HG02852 (cell line): ENCODE results near the gene CMTM7.
A peak's percentile ranks its signal among the peaks of the same experiment; 100 is the strongest.

Experiments
- ATAC-seq: cut with Tn5 transposase; IDR thresholded peaks from one replicate; pipeline ENCODE4 v1.9.1; 2021; ENCODE audit warnings: mild to moderate bottlenecking, moderate library complexity; ENCODE audit not compliant: unreplicated experiment

Gene CMTM7

DNA sequence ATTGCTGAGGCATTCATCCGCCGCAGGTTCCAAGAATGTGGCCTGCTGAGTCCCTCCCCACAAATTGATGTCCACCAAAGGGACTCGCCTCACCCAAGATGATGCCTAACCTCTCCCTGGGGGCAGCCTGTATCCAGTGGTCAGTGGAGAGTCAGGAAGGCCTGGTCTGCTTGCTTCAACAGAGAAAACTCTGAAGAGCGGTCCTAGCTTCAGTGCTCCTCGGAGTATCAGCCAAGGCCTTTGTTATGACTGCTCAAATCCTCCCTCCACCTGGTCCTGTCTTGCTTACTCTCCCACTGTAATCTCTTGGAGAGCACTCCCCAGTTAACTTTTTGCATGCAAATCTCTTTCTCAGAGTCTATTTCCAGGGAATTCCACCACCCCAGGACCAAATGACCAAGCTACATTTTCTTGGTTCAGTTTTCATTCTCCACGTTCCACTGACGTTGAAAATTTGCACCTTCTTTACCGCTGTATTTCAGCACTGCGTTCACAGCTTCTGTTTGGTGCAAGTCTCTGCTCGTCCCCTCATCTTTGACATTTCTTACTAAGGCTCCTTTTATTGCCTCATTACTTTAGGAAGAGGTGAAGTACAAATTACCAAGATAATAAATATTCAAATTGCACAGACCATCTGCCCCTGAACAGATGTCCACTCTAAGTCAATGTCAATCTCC, 22.3 kb downstream of the CMTM7 start:
- no peak for ATAC-seq

DNA sequence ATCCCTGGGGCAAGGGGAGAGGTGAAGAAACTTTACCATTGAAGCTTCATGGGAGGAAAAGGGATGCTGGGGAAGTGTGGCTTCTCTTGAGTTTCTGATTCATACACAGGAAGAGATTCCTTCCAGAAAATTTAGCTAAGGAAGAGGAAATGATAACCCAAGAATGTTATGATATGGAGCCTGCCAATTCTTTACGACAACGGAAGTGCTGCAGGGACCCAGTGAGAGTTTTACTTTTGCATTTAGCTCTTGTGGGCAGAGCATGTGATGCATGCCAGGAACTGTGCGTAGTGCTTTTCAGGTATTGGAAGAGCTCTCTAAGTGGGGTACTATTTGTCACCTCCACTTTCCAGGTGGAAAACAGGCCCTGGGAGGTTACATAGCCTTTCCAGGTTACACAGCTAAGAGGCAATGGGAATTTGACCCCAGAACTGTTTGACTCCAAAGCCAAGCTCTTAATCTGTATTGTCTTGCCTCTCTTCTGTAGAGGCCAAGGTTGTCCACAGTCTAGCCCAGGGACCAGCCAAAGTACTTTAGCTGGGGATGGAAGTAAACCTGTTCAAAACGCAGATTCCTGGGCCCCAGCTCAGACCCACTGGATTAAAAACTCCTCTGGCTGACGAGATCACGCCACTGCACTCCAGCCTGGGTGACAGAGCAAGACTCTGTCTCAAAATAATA, 23.0 kb downstream of the CMTM7 start:
- peak; percentile 70 for ATAC-seq

DNA sequence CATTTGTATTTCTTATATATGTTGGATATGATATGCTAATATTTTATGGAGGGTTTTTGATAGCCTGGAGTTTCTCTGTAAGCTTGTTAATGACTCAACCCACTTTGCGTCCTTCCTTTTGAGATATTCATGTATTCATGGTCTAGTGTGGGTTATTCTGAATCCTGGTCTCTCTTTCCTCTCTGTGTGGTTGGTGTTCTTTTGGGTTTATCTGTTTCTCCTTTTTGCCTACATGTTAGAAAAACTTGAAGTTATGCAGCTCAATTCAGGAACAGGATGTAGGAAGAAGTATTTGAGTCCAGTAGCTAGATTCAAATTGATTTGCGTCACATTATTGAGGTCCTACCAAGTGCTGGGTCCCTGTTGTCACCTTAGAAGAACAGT, 28.1 kb downstream of the CMTM7 start:
- no peak for ATAC-seq

DNA sequence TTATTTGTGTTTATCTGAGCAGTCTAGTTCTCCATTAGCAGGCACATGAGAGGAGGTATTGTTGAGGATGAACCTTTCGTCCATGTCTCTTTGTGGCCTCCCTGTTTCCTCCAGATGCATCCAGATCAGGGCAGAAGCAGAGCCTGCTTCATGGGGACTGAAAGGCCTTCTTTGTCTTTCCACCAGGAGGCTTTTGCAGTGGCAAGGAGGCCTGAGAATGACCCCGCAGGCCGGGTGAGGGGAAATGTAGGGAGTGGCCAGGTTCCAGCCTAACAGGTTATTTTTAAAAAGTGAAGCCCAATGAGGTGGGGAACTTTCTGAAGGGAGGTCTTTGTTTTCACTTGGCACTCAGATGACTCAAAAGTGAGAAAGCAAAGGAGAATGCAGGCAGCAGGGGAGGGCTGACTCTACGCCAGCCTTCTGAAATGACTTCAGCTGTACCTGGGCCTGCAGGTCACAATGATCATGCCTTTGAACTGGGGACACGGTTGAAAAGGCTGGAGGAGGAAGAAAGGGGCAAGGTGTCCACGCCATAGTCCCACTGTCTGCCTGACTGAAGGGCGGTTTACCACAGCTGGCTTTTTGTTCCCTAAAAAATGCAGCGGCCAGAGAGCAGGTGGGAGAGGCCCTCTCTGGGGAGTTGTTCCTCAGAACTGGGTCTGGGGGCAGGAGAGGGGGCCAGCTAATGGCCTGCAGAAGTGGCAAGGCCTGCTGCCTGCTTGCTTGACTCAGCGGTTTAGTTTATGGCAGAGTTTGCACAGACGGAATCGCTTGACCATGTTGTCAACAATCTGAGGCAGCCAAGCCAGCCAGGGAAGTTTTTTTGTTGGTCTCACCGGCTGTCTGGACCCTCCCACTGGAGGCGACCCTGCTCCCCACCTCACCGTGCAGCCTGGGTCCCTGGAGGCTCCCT, 28.7 kb downstream of the CMTM7 start:
- ATAC-seq = peak; percentile 83

DNA sequence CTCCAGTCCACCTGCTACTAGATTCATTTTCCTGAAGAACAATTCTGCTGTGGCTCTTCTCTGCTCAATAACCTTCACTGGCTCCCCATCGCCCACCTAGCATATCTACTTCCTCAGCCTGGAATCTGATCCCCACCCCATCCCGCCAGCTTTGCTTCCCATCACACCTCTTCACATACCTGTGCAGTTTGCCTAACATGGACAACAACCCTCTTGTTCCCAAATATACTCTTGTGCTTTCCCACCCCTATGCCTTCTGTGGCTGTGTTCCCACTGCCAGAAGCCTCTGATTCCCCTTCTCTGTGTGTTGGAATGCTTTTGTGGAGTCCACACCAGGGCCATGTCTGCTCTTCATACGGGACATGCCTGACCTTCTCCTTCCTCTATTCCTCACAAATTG, 29.5 kb downstream of the CMTM7 start:
- no peak for ATAC-seq

DNA sequence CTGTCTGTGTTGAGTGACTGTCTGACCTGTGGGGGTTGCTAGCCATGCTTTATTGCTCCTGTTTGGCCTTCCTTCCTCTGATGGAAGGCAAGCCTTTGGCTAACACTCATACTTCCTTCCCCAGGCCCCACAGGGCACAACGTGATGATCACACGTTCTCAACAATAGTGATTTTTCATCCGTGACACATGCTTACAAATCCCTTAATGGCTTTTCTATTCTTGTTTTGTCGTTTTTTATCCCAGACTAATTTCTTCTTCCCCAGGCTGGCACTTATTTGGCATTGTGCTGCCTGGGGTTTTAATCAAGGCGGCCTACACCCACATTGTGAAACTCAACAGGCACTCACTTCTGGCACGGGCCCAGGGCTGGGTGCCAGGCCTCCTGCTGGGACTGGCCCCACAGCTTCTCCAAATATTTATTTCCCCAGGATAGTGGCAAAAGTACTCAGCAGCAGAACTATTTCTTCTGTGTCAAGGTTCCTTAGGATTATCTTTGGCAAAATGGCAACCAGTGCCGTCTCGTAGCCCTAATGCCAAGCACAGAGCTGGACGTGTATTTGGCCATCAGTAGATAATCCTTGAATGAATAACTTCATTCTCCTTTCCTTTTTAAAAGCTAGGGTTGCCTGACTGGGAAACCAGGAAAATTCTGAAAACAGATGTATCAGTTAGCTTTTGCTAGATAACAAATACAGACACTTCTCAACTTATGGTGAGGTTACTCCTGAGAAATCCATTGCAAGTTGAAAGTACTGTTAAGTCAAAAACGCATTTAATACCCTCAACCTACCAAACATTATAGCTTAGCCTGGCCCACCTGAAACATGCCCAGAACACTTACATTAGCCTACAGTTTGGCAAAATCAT, 30.6 kb downstream of the CMTM7 start:
- ATAC-seq = no peak

DNA sequence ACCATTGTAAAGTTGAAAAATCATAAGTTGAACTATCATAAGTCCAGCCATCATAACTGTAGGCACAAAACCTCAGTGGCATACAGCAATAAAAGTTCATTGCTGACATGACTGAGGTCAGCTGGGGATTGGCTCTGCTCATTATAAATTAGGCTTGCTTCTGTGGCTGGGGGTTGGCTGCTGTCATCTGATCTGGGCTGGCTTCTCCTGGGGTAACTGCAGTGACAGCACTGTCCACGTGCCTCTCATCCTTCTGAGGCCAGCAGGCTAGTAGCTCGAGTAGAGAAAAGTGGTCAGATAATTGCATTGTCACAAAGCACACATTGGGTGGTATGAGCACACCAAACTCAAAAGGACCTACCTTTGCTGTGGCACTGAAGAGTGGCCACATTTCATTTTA, 31.3 kb downstream of the CMTM7 start:
- no peak for ATAC-seq

DNA sequence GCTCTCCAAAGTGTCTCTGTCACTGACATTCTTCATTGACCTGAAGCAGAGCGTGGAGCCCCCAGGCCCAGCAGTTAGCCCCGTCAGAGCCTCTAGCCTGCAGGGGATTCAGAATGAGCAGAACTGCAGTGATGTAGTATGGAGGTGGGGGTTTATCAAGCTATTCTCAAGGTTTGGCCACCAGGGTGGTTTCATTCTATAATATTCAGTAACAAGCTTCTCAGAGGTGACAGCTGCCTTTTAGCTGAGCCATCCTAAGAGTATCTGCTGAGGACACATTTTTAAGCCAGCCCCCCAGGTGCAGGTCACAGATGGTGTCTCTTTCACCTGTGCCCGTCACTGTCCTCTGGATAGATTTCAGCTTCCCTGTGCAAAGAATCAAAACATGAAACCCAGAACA, 31.9 kb downstream of the CMTM7 start:
- ATAC-seq = no peak

DNA sequence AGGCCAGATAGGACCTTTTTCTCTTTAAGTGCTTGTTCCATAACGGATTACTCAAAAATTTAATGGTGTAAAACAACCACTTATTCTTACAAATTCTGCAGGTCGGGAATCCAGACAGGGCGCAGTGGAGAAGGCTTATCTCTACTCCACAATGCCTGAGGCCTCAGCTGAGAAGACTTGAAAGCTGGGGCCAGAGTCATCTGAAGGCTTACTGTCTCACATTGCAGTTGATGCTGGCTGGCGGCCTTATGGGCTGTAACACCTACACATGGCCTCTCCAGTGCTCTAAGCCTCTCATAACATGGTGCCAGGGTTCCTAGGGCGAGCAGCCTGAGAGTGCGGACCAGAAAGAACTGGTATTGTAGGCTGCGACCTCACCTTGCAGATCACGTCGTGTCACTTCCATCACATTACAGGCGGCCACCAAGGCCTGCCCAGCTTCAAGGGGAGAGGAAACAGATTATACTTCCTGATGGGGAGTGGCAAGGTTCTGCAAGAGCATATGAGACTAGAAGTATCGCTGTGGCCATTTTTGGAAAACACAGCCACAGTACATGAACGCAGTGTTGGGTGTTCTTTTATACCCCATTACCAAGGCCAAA, 32.4 kb downstream of the CMTM7 start:
- ATAC-seq = no peak

DNA sequence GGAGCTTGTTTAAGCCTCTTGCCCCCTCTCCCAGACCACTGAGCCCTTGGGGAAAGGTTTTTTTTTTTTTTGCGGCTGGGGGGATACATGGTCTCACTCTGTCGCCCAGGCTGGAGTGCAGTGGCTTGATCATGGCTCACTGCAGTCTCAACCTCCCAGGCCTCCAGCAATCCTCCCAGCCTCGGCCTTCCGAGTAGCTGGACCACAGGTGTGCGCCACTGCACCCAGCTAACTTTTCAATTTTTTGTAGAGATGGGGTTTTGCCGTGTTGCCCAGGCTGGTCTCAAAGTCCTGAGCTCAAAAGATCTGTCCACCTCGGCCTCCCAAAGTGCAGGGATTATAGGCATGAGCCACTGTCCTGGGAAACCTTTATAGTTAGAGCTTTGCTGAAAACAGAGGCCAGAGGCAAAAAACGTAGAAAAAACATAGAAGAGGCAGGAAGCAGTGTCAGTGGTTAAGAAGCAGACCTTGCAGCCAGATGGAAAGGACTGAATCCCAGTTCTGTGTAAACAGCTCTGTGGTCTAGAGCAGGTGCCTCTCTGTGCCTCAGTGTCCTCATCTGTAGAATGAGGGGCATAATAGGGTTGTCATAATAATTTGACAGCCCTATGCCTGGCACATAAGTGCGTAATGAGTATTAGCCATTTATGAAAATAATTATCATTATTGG, 33.1 kb downstream of the CMTM7 start:
- no peak for ATAC-seq

DNA sequence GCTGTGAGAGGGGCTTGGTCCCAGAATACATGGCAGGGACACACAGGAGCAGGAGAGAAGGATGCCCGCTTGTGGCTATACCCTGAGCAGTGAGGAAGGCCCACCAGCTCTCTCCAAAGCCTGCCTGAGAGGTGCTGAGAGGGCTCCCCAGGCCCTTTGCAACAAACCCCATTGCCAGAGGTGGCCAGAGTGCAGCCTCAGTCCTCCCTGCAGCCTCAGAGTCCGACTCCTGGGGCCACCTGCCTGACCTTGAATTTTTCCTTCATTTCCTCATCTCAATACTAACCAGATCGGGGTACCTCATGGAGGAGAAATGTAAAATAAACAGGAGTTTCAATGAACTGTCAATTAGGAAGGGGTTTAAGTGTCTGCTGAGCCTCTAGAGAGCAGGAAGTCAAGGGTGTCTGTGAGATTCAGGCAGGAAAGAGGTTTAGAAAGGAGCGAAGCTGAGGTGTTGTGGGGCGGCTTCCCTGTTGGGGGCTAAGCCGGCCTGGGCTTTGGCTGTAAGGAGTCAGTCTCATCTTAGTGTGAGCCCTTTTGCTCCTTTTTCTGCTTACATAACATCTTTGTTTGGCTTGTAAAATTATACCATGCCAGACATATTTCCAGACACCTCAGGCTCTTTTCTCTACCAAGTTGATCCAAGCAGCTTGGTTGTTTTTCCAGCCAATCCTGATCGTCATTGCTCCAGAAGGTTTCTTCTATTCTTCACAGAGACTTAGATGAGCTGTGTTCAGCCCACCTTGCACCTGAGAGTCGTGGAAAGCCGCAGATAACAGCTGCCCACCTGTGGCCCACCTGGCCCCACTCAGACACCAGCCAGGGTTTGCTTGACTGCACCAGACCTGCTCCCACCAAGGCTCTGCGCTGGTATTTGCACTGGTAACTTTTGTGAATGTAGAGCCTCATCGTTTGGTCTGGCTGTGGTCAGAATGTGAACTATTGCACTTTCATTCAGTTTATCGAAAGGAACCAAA, 36.7 kb downstream of the CMTM7 start:
- peak; percentile 70 for ATAC-seq

DNA sequence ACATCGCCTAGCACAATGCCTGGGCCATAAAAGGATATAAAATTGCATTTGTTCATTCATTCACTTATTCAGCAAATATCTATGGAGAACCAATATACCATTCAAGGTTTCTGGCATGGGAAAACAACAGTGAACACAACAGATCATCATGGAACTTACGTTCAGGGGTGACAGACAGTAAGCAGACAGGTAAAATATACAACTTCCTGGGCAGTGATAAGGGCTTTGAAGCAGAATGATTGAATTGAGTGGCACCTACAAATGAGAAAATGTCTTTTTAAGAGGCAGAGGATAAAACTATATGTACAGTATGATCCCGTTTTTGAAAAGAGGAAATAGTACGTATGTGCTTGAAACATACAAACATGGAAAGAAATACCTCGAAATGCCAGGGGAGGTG, 39.2 kb downstream of the CMTM7 start:
- ATAC-seq = no peak

DNA sequence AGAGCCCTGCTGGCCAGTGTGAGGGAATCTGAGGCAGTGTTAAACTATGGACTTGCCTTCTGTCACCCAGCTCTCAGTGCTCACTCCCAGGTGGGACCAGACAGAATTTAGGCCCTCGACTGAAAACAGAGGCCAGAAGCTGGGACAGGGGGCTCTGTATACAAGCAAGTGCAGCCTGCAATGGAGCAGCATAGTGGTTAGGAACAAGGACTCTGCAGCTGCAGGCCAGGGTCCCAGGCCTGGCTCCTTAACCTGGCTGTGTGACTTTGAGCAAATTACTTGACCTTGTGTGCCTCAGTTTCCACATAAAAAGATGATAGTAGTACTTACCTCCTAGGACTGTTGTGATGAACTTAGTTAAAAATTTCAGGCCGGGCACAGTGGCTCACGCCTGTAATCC, 39.8 kb downstream of the CMTM7 start:
- ATAC-seq = no peak

DNA sequence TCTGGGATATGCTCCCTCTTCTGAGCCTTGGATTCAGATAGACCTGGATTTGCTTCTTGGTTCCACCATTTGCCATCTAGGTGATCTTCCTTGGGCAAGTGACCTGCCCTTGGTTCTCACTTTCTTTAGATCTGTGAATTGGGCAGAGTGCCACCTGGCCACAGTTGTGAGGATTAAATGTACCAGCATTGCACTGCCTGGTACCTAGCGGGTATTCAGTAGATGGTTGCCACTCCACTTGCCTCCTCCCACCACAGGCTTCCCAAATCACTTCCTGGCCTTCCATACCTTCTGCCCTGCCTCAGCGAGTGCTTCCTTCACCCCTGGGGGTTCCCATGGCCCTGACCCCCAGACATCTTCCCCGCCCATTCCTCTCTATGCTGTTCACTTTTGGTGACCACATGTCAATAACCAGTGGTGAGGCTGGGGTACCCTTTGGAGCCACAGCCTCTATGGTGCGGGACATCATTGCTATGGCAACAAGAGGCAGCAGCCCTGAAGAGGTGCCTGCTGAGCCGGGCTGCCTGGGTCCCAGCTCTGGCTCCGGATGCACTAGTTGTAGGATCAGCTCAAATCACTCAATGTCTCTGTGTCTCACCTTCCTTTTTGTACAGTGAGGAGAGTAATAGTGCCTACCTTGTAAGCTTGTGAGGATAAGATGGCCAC, 40.5 kb downstream of the CMTM7 start:
- no peak for ATAC-seq

DNA sequence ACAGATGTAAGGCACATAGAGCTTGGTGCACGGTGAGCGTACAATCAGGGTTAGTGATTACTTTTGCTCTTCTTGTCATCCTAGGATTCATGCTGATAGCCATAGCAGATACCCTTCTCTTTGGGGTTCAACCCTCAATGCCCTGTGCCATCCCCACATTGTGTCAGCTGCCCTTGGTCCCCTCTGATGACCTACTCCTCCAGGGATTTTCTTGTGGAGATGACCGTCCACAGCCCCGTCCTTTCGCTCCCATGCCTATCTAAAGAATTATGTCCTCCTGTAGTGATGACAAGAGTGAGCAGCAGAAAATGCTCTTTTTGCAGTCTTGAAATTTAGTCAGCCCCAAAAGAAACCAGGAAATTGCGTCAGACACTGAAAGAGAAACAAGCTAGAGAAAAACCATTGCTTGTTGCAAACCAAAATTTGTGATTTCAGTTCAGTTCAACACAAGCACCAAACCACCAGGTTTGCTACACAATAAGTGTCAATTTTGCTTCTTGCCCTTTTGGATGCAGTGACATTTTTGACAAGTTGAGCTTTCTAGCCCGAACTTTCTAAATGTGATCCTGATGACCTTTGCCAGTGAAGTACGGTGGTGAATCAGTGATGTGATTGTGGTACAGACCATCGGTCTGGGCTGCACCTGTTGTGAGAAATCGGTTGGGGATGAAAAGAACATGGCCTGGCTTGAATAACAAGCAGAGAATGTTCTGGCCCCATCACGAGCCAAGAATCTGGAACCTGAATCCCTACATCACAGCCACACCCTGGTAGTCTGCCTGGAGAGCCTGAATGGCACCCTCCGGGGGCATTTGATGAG, 41.3 kb downstream of the CMTM7 start:
- ATAC-seq = peak; percentile 40

DNA sequence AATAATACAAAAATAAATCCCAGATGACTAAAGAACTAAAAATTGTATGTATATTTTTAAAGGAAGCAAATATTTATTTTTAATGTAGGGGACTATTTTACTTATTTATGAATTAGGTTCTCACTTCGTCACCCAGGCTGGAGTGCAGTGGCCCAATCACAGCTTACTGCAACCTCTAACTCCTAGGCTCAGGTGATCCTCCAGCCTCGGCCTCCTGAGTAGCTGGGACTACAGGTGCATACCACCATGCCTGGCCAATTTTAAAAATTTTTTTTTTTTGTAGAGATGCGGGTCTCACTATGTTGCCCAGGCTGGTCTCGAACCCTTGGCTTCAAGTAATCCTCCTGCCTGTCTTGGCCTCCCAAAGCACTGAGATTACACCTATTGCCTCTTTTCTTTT, 42.6 kb downstream of the CMTM7 start:
- ATAC-seq = no peak
